ENCODE data around the gene BDKRB2.

BDKRB2 gene

GRCh38 chr14:96227428-96227827 is 22.8 kb downstream of the BDKRB2 start:
- TF ChIP-seq POLR2AphosphoS5 (IDR thresholded peaks at IDR 0.05; ENCODE audit: low read depth, low read length) = no peak
- TF ChIP-seq FOXP2 (optimal IDR thresholded peaks at IDR 0.05; ENCODE audit: borderline replicate concordance, extremely low read depth, extremely low read length, insufficient read depth) = no peak
- TF ChIP-seq SIN3A (IDR thresholded peaks at IDR 0.05; ENCODE audit: borderline replicate concordance, insufficient read depth, low read length) = no peak
- TF ChIP-seq, protein P1, sequence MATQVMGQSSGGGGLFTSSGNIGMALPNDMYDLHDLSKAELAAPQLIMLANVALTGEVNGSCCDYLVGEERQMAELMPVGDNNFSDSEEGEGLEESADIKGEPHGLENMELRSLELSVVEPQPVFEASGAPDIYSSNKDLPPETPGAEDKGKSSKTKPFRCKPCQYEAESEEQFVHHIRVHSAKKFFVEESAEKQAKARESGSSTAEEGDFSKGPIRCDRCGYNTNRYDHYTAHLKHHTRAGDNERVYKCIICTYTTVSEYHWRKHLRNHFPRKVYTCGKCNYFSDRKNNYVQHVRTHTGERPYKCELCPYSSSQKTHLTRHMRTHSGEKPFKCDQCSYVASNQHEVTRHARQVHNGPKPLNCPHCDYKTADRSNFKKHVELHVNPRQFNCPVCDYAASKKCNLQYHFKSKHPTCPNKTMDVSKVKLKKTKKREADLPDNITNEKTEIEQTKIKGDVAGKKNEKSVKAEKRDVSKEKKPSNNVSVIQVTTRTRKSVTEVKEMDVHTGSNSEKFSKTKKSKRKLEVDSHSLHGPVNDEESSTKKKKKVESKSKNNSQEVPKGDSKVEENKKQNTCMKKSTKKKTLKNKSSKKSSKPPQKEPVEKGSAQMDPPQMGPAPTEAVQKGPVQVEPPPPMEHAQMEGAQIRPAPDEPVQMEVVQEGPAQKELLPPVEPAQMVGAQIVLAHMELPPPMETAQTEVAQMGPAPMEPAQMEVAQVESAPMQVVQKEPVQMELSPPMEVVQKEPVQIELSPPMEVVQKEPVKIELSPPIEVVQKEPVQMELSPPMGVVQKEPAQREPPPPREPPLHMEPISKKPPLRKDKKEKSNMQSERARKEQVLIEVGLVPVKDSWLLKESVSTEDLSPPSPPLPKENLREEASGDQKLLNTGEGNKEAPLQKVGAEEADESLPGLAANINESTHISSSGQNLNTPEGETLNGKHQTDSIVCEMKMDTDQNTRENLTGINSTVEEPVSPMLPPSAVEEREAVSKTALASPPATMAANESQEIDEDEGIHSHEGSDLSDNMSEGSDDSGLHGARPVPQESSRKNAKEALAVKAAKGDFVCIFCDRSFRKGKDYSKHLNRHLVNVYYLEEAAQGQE (IDR thresholded peaks at IDR 0.05; ENCODE audit: insufficient read depth in 1 of 2, low read depth in 2 of 2, low read length in 2 of 2) = no peak
- no peak for TF ChIP-seq TAF1 (IDR thresholded peaks at IDR 0.05; ENCODE audit: borderline replicate concordance, insufficient read depth, low read length)

- no peak for TF ChIP-seq POLR2AphosphoS5 (IDR thresholded peaks at IDR 0.05; ENCODE audit: low read depth, low read length)
Measured at GRCh38 chr14:96229315-96229714, 24.7 kb downstream of the BDKRB2 start.

DNA sequence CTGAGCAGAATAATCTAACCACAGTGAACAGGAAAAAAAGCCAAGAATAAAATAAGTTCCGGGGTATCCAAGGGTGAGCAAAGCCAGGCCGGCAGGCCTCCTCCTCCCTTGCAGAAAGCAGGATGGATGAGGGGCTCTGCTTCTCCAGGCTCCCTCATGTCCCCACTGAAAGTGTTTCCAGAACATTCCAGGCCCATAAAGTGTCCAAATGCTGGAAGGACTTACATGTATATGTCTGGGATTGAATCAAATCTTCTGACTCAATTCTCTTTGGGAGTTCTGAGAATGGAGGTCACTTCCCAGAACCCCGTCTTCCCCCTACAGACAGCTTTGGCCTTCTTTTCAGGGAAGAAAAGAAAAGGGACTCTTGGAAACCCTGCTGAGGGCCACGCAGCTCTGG is 26.4 kb downstream of the BDKRB2 start:
- TF ChIP-seq POLR2AphosphoS5 (IDR thresholded peaks at IDR 0.05; ENCODE audit: low read depth, low read length) (no peak), TAF1 (IDR thresholded peaks at IDR 0.05; ENCODE audit: borderline replicate concordance, insufficient read depth, low read length) (no peak), SIN3A (IDR thresholded peaks at IDR 0.05; ENCODE audit: borderline replicate concordance, insufficient read depth, low read length) (no peak), FOXP2 (optimal IDR thresholded peaks at IDR 0.05; ENCODE audit: borderline replicate concordance, extremely low read depth, extremely low read length, insufficient read depth) (no peak)
- TF ChIP-seq, protein P1 (IDR thresholded peaks at IDR 0.05; ENCODE audit: insufficient read depth in 1 of 2, low read depth in 2 of 2, low read length in 2 of 2) = no peak

DNA sequence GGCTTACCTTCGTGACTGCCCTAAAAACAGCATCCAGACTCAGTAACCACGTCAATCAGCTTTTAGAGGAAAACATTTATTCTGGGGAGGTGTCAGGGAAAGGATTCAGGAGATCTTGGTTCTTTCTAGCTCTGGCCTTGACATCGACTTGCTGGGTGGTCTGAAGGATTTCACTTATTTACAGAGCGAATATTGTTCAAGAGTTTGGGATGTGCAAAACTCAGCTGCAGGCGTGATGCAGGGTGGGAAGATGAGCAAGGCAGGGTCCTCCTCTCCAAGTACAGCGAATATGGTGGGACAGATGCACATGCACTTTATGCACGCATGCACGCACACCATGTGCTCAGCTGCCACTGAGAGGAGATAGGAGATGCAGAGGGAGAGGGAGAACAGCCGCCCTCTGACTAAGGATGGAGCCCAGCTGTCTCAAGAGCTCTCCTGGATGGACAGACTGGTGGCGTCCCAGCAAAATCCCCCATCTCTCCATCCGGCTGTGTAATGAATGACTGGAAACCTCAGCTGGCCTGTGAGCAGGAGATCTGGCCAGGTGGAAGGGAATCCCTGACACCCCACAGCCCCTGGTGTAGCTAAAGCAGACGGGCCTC is 27.0 kb downstream of the BDKRB2 start:
- TF ChIP-seq SIN3A (IDR thresholded peaks at IDR 0.05; ENCODE audit: borderline replicate concordance, insufficient read depth, low read length) (no peak), TAF1 (IDR thresholded peaks at IDR 0.05; ENCODE audit: borderline replicate concordance, insufficient read depth, low read length) (no peak)
- TF ChIP-seq, protein P1 (IDR thresholded peaks at IDR 0.05; ENCODE audit: insufficient read depth in 1 of 2, low read depth in 2 of 2, low read length in 2 of 2) = no peak

- TF ChIP-seq, protein P1 (IDR thresholded peaks at IDR 0.05; ENCODE audit: insufficient read depth in 1 of 2, low read depth in 2 of 2, low read length in 2 of 2) = no peak
- TF ChIP-seq FOXP2 (optimal IDR thresholded peaks at IDR 0.05; ENCODE audit: borderline replicate concordance, extremely low read depth, extremely low read length, insufficient read depth) = no peak
- TF ChIP-seq POLR2AphosphoS5 (IDR thresholded peaks at IDR 0.05; ENCODE audit: low read depth, low read length) = no peak
- no peak for TF ChIP-seq SIN3A (IDR thresholded peaks at IDR 0.05; ENCODE audit: borderline replicate concordance, insufficient read depth, low read length)
- TF ChIP-seq TAF1 (IDR thresholded peaks at IDR 0.05; ENCODE audit: borderline replicate concordance, insufficient read depth, low read length) = no peak
Measured at GRCh38 chr14:96232506-96232905, 27.9 kb downstream of the BDKRB2 start.

All from PFSK-1 (cell line).